ENCODE data around the gene DLGAP1. TPM values are rescaled to one million over a fixed set of nuclear protein-coding genes. Genes with fewer than 3 reads are reported as not detected.

Gene DLGAP1
- total RNA-seq, 1 donor from 2014 or later, result 0.86 TPM

- intact Hi-C loops (cut with micrococcal nuclease), result no loop called here
Observed at GRCh38 chr18:3874581-3874980, 580.5 kb downstream of the DLGAP1 start.

DNA sequence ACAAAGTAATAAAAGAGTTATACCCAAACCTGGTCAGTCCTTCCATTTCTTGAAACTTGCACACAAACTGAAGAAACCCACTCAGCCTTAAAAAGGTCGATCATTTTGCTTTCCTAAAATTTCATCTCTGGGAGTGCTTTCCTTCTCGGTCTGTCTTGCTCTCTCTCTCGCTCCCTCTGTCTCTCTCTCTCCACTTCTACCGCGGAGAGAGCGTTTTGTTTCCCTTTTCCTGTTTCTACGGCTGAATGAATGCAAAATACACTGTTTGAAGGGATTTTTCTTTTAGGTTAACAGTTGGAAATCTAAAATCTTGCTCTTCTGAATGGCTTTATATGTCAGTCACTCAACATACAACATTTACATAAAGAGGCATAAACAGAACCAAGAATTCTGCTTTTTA, 581.0 kb downstream of the DLGAP1 start:
- intact Hi-C loops (cut with micrococcal nuclease), result no loop called here

GRCh38 chr18:3873698-3874097, 581.4 kb downstream of the DLGAP1 start:
- intact Hi-C loops (cut with micrococcal nuclease), result no loop called here

GRCh38 chr18:3873211-3873610, 581.9 kb downstream of the DLGAP1 start:
- intact Hi-C loops (cut with micrococcal nuclease), result no loop called here

- intact Hi-C loops (cut with micrococcal nuclease), result no loop called here
Observed at GRCh38 chr18:3872641-3873040, 582.5 kb downstream of the DLGAP1 start.

DNA sequence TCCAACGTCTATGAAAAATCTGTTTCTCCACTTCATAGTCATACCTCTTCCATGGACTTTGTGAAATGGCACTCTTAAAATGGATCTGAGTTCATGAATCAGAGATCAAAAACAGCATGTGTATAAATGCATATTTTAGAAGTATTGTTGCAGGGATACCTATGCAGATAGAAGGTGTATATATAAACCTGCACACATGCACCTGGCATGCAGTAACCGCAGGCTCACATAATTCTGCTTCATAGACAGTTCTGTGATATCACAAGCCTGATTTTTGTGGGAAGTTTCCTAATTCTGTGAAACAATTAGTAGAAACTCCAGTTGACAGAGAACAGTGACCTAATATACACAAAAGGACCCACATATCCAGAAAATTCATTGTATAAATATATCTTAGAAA, 583.4 kb downstream of the DLGAP1 start:
- intact Hi-C loops (cut with micrococcal nuclease), result no loop called here

DNA sequence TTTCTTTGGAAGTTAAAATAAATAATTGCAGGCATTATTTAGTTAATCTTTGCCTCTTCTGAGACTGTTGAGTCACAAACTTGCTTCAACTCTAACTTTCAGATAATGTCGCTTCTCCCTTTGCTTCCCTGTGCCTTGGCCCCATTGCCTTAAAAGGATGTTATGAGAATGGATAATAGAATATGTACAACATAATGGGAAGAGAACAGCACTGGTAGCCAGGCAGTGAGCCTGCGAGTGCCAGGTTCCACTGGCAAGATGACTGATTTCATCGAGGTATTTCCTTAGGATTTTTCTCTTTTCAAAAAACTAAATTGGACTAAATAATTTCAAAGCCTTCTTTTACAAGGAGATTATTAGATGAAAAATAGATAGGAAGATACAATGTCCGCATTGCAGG, 584.2 kb downstream of the DLGAP1 start:
- intact Hi-C loops (cut with micrococcal nuclease), result loop anchor here (1.0 kb wide), 1 partner anchor 100 kb away; no protein-coding TSS in a partner anchor

GRCh38 chr18:3869848-3870247, 585.3 kb downstream of the DLGAP1 start:
- intact Hi-C loops (cut with micrococcal nuclease), result loop anchor here (1.0 kb wide), 1 partner anchor 99 kb away; no protein-coding TSS in a partner anchor

GRCh38 chr18:3867864-3868311, 587.2 kb downstream of the DLGAP1 start:
- intact Hi-C loops (cut with micrococcal nuclease), result no loop called here

GRCh38 chr18:3867236-3867635, 587.9 kb downstream of the DLGAP1 start:
- intact Hi-C loops (cut with micrococcal nuclease), result no loop called here

DNA sequence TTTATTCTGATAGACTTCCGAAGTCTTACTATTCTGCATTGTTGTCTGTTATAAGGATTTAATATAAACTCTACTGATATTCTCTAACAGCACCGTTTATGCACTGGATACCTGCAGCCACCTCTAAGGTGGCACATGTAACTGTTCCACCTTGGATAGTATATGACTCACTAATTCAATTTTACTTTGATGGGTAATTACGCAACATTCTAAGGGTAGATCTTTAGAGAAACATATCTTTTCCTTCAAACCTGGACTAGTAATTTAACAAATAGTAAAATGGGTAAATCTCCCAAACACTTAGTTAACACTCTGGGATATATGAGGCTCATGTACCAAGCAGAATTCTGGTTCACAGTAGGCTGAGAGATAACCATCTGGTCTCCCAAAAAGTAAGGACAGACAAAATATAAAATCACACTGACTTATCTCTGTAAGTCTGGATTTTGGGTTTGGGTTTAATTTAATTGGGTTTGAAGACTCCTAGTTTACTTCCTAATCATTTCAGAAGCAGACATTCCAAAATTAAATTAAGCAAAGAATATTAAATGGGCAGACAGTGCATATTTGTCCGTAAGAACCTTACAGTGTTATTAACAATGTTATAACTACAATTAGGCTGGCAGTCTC, 590.3 kb downstream of the DLGAP1 start:
- intact Hi-C loops (cut with micrococcal nuclease), result no loop called here

GRCh38 chr18:3863593-3863992, 591.5 kb downstream of the DLGAP1 start:
- intact Hi-C loops (cut with micrococcal nuclease), result no loop called here

DNA sequence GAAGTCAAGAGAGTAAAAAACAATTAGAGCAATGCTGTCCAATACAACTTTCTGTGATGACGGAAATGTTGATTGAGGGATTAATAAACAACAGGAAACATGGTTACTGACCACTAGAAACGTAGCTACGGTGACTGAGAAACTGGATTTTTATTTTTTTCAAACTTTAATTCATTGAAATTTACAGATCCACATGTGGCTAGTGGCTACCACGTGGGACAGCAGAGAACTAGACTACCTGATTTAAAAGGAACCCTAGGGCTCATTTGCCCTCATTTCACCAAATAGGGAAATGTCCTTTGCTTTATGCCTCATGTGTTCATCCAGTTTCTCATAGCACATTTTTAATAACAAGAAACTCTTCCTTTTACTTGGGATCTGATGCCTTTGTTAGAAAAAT, 592.1 kb downstream of the DLGAP1 start:
- intact Hi-C loops (cut with micrococcal nuclease), result no loop called here

GRCh38 chr18:3861495-3861894, 593.6 kb downstream of the DLGAP1 start:
- intact Hi-C loops (cut with micrococcal nuclease), result no loop called here

DNA sequence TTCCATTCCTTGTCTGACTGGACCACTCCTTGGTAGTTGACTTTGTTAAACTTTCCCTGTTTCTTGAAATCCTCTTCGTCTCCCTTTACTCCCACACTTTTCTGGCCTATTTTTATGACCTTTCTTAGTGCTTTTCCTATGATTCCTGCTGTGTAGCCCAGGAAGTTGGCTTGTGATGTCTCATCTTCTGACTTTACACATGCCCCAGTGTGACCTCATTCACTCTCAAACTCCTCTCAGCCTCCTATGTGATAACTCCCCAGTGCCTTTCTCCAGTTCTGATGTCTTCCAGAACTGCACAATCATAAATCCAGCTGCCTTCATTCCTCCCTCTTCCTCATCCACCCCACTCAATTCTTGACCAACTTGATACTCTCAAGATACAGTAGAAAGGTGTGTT, 597.6 kb downstream of the DLGAP1 start:
- intact Hi-C loops (cut with micrococcal nuclease), result no loop called here

- intact Hi-C loops (cut with micrococcal nuclease), result no loop called here
Observed at GRCh38 chr18:3855966-3856365, 599.1 kb downstream of the DLGAP1 start.

GRCh38 chr18:3852321-3852720, 602.8 kb downstream of the DLGAP1 start:
- intact Hi-C loops (cut with micrococcal nuclease), result no loop called here

GRCh38 chr18:3851159-3851558, 603.9 kb downstream of the DLGAP1 start:
- intact Hi-C loops (cut with micrococcal nuclease), result no loop called here

- intact Hi-C loops (cut with micrococcal nuclease), result no loop called here
Observed at GRCh38 chr18:3848316-3848715, 606.8 kb downstream of the DLGAP1 start.

DNA sequence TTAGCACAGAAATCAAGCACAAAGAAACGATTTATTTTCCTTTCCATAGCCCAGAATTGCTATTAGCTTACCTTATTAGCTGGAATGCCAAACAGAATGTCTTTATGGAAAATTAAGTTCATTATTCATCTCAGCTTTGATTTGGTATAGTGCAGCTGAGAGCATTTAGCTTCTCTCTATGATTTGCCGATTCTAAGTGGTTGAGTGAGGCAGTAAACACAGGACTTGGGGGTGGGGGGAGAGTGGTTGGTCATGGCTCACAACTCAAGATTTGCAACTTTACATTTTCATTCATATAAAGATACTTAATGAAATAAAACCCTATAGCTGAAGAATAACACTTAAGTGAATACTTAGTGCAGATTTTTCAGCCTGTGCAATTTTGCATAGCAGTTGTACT, 609.9 kb downstream of the DLGAP1 start:
- intact Hi-C loops (cut with micrococcal nuclease), result no loop called here

- intact Hi-C loops (cut with micrococcal nuclease), result no loop called here
Observed at GRCh38 chr18:3842844-3843243, 612.3 kb downstream of the DLGAP1 start.

DNA sequence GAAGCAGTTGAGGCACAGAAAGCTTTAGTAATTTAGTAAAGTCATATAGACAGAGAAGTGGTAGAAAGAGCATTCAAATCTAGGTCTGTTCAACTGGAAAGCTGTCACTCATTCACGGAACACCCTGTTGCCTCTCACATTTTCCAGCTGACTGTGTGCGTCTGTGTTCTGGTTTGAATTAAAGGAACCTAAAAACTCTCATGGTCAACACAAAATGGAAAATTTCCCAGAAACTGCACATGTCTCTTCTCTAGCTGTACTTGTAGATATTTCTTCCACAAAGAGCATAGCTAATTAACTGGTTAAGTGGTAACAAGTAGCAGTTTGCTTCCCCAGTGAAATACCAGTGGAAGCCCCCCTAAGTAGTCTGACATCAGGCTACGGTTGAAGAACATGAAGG, 614.3 kb downstream of the DLGAP1 start:
- intact Hi-C loops (cut with micrococcal nuclease), result no loop called here

- intact Hi-C loops (cut with micrococcal nuclease), result no loop called here
Observed at GRCh38 chr18:3839581-3839981, 615.5 kb downstream of the DLGAP1 start.
